HT1080 (cell line): ENCODE measurements around the gene CACNA1G. TPM values are rescaled to one million over a fixed set of nuclear protein-coding genes. Genes with fewer than 3 reads are reported as not detected.

Experiments used
- DNase-seq: peaks from one replicate; pipeline ENCODE4 v3.0.0-alpha.2; 2015; ENCODE audit warnings: low read depth
- total RNA-seq: library from RNA; depleted of rRNA; stranded (reverse); fragments of >200 nt; shearing (Covaris generic); gene quantifications from 2 replicates; pipeline ENCODE4 v1.2.3, GENCODE V29; 2014

Gene CACNA1G
- total RNA-seq, 1 experiment from 2014 or later, result 0.40 TPM

DNA sequence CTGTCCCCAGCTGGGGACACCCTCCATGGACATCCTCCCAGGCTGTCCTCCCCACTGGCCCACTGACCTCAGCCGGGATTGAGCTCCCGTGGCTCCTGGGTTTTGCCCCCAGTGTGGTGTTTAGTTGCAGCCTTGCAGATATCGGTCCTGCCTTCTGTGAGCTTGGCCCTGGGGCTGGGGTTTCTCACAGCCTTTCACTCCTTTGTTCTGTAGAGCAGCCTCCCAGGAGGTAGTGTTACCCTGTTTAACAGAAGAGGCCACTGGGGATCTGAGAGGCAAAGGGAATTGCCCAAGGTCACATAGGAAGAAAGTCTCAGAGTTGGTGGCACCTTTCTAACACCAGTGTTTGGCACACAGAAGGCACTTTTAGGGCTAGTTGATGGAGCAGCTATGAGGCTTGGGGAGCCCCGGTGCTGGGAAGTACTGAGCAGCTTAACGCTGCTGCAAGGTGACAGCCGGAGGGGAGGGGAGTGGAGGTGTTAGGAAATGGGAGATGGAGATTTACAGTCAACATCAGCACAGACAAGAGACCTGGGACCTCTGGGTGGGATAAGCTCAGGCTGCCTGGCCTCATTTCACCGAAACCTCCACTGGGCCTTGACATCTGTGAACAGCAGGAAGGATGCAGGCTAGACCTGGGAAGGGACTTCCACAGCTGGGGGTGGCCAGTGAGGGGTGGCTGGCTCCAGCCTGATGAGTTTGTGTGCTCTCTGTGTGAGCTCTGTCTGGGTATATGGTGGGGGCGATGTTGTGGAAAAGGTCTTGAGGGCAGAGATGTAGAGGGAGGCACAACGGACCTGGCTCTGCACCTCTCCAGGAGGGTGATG is 26.1 kb downstream of the CACNA1G start:
- DNase-seq, result no peak

DNA sequence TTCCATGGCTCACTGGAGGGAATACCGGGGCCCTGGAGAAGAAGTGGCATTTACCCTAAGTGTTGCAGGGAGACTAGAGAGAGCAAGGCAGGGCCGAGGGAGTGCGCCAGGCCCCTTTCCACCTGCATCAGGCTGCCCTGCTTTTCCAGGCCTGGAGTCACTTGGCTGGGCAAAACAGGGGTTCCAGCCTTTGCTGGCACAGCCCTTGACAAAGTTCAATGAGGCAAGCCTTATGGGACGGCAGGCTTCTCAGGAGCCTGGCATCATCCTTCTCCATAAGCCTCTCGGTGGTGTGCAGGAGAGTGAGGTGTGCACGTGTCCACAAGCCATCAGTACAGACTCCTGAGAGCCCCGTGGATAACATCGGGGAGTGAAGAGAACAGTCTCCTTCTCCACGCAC is 27.1 kb downstream of the CACNA1G start:
- DNase-seq, result no peak

DNA sequence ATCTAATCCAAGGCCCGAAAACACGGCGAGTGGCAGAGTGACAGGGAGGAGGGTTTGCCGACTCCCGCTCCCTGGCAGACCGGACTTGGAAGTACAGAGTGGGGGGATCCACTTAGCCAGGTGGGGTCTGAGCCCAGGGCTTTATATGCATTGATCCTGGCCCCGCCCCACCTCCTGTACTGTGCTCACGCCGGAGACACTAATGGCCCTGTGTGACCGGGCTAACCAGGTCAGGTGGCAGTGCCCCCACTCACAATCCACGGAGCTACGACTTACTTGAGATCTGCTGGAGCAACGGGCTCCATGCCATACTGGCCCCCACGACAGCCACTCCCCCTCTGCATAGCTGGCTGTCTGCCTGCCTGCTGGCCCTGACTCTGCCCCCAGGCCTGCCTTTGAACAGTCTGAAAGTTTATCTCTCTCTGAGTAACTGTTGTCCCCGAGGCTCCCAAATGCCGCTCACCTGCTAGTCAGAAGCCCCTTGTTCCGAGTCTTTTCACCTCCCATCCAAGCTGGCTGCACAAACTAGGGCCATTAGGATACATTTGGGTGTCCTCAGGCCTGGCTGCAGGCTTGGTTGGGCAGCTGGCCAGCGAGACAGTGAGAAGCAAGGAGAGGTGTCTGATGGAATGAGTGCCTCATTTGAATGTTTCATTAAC is 28.0 kb downstream of the CACNA1G start:
- no peak for DNase-seq

DNA sequence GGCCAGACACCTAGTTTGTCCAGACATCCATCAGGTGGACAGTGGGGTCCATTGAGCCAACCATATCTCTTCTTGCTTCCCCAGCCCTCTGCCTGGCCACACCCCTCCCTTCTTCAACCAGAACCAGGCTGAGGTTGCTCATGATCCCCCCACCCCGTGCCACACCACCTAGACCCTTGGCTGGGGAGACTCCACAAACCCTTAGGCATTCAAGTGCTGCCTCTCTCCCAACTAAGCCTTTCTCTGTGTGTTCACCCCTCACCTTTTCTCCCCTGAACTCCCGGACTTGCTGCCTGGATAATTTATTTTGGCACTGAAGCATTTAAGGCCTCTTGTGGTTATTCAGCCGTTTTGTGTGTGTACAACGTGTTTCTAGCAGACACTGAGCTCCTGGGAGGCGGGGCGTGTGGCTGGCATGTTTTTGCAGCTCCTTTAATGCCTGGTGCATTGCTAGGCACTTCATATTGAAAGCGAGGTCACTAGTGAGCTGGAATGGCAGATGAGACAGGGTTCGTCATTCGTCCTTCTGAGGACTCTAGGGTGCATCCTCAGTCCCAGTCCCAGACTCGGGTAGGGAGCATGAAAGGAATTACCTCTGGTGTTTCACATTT is 28.7 kb downstream of the CACNA1G start:
- DNase-seq, result no peak

DNA sequence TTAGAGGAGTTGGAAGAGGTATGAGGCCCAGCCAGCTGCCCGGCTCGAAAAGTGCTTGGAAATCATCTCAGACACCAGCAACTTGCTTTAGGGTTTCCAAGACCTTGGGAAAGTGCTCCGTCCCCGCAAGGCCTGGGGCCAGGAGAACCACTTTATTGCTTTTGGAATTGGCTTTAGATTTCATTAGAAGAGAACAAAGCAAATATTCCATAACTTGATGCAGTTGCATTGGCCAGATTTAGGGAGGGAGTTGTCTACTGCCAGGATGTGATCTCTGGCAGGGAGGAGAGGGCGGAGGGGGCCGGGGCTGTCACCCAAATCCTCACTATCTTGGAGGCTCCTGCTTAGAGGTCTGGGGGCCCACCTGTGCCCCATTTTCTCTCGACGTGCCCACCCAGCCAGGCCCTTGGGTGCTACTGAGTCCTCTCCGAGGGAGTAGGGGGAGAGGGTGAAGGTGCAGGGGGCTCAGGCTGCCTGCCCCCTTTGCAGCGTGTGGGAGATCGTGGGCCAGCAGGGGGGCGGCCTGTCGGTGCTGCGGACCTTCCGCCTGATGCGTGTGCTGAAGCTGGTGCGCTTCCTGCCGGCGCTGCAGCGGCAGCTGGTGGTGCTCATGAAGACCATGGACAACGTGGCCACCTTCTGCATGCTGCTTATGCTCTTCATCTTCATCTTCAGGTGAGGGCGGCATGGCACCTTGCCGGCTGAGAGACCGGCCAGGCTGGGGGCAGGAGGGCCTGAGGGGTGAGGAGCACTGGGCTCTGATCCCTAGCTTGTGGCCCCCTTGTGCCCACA is 30.6 kb downstream of the CACNA1G start:
- no peak for DNase-seq

DNA sequence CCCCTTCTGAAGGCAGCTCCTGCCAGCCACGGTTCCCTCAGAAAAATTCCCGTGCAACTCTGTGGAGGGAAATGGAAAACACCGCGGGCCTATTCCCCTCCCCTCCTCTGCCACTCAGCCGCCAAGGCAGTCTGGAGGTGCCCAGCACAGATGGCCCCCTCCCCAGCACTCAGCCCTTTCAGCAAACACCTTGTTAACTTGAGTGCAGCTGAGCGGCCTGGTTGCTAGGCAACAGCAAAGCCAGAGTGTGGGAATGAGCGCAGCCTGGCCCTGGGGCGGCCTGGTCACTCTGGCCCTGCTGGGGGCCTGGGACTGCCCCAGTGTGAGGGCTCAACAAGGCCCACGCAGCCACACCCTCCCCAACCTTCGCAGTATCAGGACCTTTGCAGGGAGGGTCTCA is 32.8 kb downstream of the CACNA1G start:
- DNase-seq, result no peak

DNA sequence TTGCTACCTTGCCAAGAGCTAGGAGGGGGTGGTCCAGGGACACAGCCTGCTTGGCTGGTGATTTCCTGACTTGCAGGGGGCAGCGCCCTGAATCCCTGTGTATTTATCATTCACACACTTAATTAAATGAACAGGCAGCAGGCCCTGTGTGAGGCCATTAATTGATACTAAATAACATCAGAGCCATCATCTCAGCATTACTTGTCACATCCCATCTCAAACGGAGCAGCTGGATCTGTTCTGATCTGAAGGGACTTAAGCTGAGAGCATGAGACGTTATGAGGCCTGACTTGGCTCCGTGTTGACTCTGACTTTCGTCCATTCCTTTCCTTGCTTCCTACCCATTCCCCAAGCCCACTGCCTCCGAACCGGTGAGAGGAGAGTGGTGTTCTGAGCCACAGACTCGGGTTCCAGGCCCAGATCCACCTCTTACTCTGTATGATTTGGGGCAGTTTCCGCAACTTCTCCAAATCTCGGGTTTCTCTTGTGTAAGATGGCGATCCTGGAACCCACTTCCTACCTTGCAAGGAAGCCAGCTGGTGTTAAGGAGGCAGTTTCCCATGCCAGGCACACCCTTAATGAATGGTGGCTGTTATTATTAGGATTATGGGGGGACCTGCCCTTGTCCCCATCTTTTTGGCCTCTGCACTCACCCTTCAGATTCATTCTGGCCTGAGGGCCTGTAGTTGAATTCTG is 33.8 kb downstream of the CACNA1G start:
- no peak for DNase-seq

DNA sequence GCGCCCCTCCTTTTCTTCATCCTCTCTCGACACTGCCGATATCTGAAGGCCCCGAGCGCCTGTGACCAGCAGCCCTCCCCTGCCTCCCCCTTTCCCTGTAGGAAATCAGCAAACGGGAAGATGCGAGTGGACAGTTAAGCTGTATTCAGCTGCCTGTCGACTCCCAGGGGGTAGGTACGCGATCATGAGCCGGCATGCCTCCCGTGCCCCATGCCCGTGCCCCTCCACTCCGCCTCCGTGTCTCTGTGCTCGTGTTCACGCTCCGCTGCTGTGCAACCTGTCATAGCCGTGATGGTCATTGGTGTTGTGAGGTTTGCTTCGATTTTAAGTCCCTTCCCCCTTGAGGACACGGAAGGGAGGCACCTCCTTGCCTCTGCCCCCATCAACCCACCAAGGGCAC is 34.4 kb downstream of the CACNA1G start:
- no peak for DNase-seq

DNA sequence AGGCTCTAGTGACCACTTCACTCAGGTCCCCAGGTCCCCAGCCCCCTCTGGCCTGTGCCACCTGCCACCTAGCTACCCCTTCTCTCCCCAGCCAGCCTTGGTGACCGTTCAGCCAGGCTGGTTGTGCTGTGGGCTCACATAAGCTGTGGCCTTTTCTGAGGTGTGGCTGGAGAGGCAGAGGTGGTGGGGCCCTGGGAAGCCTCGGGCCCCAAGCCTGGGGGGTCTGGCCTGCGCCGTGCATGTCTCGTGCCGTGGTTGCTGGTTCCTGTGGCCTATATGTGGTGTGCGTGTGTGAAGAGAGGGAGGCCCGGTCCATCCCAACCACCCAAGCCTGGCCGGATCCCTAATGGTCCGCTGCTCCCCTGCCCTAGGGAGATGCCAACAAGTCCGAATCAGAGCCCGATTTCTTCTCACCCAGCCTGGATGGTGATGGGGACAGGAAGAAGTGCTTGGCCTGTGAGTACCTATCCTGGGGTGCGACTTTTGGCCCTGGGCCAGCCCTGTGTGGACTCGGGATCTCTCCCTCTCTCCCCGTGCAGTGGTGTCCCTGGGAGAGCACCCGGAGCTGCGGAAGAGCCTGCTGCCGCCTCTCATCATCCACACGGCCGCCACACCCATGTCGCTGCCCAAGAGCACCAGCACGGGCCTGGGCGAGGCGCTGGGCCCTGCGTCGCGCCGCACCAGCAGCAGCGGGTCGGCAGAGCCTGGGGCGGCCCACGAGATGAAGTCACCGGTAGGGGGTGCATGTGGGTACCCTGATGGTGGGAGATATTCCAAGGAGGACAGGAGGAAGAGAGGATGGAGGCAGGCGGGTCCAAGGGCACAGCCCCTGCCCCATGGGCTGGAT is 35.9 kb downstream of the CACNA1G start:
- no peak for DNase-seq

DNA sequence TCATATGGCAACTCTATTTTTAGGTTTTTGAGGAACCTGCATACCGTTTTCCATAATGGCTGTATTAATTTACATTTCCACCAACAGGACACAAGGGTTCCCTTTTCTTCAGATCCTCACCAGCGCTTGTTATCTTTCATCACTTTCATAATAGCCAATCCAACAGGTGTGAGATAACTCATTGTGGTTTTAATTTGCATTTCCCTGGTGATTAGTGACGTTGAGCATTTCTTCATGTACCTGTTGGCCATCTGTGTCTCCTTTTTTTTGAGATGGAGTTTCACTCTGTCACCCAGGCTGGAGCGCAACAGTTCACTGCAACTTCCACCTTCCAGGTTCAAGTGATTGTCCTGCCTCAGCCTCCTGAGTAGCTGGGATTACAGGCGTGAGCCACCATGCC is 38.0 kb downstream of the CACNA1G start:
- no peak for DNase-seq

DNA sequence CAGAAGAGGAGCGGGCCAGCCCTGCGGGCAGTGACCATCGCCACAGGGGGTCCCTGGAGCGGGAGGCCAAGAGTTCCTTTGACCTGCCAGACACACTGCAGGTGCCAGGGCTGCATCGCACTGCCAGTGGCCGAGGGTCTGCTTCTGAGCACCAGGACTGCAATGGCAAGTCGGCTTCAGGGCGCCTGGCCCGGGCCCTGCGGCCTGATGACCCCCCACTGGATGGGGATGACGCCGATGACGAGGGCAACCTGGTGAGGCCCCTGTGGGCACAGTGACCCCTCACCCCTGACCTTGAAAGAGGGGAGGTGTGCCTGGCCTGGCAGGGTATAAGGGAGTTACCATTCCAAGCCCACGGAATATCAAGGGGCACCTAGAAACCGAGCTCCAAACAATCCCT is 39.1 kb downstream of the CACNA1G start:
- no peak for DNase-seq

DNA sequence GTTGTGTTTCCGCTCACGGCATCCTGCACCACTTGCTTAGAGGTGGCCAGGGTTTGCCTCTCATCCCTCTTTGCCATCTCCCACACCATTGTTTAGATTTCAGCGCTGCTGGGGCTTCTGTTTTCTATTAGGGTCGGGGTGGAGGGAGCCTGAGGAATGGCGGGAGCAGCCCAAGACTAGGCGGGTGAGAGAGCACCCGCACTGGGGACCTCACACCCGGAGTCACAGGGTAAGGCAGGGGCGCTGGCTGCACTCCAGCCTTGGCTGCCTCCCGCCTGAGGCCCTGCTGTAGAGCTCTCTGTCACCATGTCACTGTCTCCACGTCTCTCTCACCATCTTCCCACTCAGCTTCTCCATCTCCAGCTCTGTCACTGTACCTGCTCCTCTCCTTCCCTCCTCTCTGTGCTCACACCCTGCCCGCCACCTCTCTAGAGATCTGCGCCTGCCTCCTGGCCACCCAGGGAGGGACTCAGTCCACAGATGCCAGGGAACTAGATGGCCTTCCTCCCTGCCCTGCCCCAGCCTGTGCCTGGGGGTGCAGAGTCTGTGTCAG is 41.4 kb downstream of the CACNA1G start:
- DNase-seq, result no peak

DNA sequence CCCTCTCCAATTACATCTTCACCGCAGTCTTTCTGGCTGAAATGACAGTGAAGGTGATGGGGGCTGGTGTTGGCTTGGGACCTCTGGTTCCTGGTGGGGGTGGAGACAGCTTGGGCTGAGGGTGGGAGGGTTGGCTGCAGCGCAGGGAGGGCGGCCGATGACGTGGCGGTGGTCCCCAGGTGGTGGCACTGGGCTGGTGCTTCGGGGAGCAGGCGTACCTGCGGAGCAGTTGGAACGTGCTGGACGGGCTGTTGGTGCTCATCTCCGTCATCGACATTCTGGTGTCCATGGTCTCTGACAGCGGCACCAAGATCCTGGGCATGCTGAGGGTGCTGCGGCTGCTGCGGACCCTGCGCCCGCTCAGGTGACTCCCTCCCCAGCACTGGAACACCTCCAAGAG is 42.3 kb downstream of the CACNA1G start:
- no peak for DNase-seq

DNA sequence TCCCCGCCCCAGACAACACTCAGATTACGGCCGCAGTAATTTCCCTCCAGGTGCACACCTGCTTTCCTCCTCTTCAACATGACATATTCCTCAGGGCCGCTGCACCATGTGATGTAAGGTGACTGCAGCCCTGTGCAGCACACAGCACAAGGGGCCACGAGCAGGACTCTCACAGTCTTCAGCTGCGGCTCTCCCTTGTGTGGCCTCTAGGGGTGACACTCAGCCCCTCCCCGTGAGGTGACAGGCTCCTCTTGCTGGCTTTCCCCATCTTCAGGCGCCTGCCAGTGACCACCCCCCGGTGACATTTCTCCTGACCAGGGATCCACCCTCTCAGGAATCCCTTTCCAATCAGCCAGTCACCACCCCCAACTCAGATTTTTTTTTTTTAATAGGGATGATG is 42.8 kb downstream of the CACNA1G start:
- no peak for DNase-seq

DNA sequence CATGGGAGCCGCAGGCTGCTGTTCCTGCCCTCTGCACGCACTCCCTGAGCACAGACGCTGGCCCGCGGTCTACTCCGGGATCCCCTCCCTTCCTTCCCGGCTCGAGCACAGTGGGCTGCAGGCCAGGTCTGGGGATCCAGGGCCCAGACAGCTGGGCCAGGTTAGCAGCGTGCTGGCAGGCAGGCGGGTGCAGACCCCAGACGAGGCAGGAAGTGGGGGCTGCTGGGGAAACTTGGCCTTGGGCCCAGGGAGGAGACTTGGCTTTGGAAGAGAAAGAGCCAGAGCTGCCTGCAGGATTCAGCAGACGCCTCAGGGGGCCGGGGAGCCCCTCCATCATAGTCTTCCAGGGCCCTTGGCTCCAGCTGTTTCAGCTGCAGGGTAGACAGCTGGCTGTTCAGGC is 44.0 kb downstream of the CACNA1G start:
- peak; percentile 28 for DNase-seq

DNA sequence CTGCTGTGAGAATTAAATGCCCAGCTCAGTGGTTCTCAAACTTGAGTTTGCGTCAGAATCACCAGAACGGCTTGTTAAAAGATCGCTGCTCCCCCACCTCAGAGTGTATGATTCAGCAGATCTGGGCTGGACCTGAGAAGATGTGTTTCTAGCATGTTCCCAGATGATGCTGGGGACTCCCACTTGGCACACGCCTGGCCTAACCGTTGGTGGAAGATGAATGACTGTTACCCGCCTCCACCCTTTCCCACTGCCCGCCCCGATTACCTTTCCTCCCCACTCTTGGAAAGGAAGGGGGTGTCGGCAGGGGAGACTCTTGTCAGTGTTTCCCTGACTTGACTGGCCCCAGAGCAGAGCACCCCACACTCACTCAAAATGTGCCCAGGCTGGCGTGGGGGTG is 44.9 kb downstream of the CACNA1G start:
- no peak for DNase-seq

DNA sequence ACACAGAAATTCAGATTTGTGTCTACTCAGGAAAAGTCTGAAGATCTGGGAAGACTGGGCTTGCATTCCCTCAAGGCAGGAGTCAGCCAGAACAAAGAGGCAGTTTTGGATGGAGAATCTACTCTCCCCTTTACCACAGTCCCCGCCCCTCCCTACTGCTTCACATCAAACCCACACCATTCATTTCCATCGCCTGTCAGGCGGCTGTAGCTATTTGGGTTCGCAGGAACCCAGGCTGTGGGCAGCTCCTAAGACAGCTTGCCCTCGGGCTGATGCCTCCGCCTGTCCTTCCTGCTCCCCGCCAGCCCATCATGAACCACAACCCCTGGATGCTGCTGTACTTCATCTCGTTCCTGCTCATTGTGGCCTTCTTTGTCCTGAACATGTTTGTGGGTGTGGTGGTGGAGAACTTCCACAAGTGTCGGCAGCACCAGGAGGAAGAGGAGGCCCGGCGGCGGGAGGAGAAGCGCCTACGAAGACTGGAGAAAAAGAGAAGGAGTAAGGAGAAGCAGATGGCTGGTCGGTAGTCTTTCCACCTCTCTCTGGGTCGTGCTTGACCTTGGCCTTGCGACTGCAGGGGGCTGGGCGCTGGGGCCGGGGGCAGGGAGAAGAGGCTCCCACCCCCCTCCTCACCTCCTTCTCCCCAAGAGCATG is 47.1 kb downstream of the CACNA1G start:
- DNase-seq, result no peak

DNA sequence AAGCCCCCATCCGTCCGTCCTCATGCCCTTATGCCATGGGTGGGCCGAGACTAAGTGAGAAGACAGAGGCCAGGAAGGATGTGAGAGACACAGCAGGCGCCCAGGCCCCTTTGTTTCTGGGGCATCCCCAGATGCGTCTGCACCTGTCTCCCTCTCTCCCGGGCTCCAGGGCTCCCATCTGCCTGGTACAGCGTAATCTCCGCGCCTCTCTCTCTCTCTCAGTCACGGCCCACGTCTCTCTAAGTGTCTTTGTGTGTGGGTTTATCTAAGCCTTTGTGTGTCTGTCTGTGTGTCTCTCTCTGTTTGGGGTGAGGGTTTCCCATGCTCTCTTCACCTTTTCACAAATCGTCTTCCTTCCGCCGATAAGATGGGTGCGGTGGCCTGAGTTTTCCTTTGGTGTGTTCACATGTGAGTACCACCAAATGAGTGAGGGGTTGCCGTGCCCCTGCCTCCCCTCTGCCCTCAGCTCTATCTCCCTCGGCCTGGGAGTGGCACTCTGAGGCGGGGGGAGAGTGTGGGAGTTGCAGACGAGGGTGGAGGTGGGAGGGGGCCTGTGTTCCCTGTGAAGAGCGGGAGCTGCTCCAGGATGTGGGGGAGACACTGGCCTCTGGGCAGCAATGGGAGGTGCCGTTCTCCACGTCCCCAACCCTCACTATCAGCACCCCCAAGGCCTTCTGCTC is 48.3 kb downstream of the CACNA1G start:
- DNase-seq, result no peak
